Ishikawa (cell line): Measurements from ENCODE around the gene ATP6V0E2.

Experiments
- CEBPB ChIP-seq: IDR thresholded peaks from 2 replicates; pipeline ENCODE4 v1.6.1; 2012
- CREB1 ChIP-seq: IDR thresholded peaks from 2 replicates; pipeline ENCODE4 v1.6.1; 2012; ENCODE audit warnings: low read depth
- EGR1 ChIP-seq: IDR thresholded peaks from 2 replicates; pipeline ENCODE4 v1.6.1; 2012
- EP300 ChIP-seq: IDR thresholded peaks from 2 replicates; pipeline ENCODE4 v1.6.1; 2012; ENCODE audit warnings: borderline replicate concordance
- FOXM1 ChIP-seq: IDR thresholded peaks from 2 replicates; pipeline ENCODE4 v1.6.1; 2012; ENCODE audit warnings: low read depth, borderline replicate concordance
- MAX ChIP-seq: IDR thresholded peaks from 2 replicates; pipeline ENCODE4 v1.6.1; 2012
- NFIC ChIP-seq: IDR thresholded peaks from 2 replicates; pipeline ENCODE4 v1.6.1; 2012
- RAD21 ChIP-seq: IDR thresholded peaks from 2 replicates; pipeline ENCODE4 v1.6.1; 2012; ENCODE audit warnings: low read depth
- TAF1 ChIP-seq: IDR thresholded peaks from 2 replicates; pipeline ENCODE4 v1.6.1; 2012; ENCODE audit warnings: low read depth, mild to moderate bottlenecking
- TCF12 ChIP-seq: IDR thresholded peaks from 2 replicates; pipeline ENCODE4 v1.6.1; 2012; ENCODE audit warnings: low read depth
- TEAD4 ChIP-seq: IDR thresholded peaks from 2 replicates; pipeline ENCODE4 v1.6.1; 2012
- YY1 ChIP-seq: IDR thresholded peaks from 2 replicates; pipeline ENCODE4 v1.6.1; 2012; ENCODE audit warnings: low read depth
- ZBTB7A ChIP-seq: IDR thresholded peaks from 2 replicates; pipeline ENCODE4 v1.6.1; 2012; ENCODE audit warnings: low read depth
- TF ChIP-seq, protein P1 (sequence below): IDR thresholded peaks from 2 replicates; pipeline ENCODE4 v1.6.1; 2012; ENCODE audit warnings: low read depth, mild to moderate bottlenecking
- TF ChIP-seq, protein P2 (sequence below): IDR thresholded peaks from 2 replicates; pipeline ENCODE4 v1.6.1; 2012

The ATP6V0E2 gene

DNA sequence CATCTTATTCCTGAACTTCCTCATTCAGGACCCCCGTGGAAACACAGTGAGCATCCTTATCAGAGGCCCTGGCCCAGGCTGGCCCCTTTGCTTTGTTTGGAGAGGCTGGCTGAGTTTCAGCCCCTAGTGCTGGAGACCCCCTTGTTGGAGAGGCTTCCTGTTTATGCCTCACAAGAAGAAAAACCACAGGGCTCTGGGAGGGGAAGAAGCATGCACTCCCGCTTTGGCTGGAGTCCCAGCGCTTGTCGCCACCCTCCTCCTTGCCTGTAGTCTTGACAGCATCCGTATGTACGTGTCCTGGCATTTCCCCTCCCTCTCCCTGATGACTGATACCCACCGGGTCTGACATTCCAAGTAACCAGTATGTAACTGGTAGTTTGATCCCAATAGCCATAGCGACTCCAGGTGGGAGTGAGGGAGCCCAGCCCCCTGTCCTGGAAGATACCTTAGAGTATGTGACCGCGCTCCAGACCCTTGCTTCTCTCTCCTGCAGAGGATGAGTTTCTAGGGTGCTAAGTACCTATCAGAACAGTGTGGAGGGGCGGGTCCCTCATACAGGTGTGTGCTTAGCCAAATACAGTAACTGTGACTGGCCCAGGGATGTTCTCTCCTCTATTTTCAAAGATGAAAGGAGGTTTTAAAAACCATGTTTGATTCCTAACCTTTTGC lies 6.9 kb upstream of the ATP6V0E2 start:
- no peak for TF ChIP-seq TCF12
- no peak for TF ChIP-seq CREB1
- no peak for TF ChIP-seq CEBPB
- TF ChIP-seq TAF1 = no peak

DNA sequence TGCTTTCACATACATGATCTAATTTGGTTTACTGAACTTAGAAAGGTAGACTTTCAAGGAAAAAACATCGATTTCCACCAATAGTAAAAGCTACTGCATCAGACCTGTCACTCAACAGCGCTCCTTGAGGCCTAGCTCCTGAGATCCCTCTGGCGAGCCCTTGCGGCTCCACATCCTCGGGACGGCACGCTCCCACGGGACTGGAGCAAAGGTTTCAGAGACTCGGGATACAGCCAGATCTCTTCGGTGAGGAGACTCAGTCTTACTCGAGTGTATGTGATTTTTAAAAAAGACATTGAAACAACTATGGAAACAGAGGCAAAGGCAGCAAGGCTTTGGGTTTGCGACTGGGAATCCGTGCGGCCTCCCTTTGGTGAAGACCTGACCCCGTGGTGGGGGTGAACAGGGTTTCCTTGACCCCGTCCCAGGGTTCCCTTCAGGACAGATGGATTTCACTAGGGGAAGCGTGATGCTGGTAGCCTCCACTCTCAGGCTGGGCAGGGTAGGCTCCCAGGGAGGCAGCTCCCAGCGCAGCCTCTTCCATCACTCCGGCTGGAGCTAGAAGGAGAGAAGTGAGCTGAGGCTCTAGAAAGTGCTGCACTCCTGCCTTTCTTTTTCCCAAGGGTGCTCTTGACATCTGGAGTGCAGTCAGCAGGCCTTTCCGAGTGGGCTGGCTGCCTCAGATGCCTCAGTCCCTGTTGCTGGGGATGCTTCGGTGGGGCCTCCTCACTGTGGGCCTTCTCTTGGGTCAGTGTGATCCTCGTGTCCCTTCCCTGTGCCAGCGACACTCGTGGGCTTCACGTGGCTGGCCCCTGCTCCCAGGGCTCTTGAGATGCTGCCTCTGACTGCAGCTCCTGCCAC lies 5.8 kb upstream of the ATP6V0E2 start:
- TF ChIP-seq ZBTB7A (no peak), EP300 (no peak), FOXM1 (no peak), RAD21 (no peak), YY1 (no peak), EGR1 (no peak), CREB1 (no peak)
- TF ChIP-seq, protein P1, sequence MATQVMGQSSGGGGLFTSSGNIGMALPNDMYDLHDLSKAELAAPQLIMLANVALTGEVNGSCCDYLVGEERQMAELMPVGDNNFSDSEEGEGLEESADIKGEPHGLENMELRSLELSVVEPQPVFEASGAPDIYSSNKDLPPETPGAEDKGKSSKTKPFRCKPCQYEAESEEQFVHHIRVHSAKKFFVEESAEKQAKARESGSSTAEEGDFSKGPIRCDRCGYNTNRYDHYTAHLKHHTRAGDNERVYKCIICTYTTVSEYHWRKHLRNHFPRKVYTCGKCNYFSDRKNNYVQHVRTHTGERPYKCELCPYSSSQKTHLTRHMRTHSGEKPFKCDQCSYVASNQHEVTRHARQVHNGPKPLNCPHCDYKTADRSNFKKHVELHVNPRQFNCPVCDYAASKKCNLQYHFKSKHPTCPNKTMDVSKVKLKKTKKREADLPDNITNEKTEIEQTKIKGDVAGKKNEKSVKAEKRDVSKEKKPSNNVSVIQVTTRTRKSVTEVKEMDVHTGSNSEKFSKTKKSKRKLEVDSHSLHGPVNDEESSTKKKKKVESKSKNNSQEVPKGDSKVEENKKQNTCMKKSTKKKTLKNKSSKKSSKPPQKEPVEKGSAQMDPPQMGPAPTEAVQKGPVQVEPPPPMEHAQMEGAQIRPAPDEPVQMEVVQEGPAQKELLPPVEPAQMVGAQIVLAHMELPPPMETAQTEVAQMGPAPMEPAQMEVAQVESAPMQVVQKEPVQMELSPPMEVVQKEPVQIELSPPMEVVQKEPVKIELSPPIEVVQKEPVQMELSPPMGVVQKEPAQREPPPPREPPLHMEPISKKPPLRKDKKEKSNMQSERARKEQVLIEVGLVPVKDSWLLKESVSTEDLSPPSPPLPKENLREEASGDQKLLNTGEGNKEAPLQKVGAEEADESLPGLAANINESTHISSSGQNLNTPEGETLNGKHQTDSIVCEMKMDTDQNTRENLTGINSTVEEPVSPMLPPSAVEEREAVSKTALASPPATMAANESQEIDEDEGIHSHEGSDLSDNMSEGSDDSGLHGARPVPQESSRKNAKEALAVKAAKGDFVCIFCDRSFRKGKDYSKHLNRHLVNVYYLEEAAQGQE = no peak
- TF ChIP-seq, protein P2, sequence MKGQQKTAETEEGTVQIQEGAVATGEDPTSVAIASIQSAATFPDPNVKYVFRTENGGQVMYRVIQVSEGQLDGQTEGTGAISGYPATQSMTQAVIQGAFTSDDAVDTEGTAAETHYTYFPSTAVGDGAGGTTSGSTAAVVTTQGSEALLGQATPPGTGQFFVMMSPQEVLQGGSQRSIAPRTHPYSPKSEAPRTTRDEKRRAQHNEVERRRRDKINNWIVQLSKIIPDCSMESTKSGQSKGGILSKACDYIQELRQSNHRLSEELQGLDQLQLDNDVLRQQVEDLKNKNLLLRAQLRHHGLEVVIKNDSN = no peak

GRCh38 chr7:149868623-149869290 lies 5.0 kb upstream of the ATP6V0E2 start:
- TF ChIP-seq NFIC (no peak), YY1 (no peak), ZBTB7A (no peak), TAF1 (no peak), MAX (no peak), FOXM1 (no peak), CREB1 (no peak), RAD21 (no peak), TCF12 (no peak), CEBPB (no peak), EP300 (no peak), EGR1 (no peak), TEAD4 (no peak)
- TF ChIP-seq, protein P2 = no peak
- TF ChIP-seq, protein P1 = no peak

DNA sequence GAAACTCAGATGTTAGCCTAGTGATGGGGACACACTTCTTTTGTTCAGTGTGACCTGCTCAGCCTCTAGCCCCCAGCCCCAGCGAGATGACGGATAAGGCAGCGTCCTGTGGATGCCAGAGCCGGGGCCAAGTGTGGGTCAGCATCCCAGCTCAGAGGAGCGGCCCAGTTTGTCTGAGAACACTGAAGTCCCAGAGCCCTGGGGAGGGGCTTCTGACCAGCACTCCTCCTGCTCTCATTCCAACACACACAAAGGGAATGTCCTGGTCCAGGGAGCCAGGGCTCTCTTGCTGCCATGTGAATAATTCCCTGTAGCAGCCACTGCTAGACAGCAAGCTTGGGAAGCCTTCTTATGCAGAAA lies 4.5 kb upstream of the ATP6V0E2 start:
- no peak for TF ChIP-seq CEBPB
- no peak for TF ChIP-seq ZBTB7A
- no peak for TF ChIP-seq TCF12
- TF ChIP-seq TEAD4 = no peak
- TF ChIP-seq MAX = no peak
- no peak for TF ChIP-seq CREB1
- TF ChIP-seq RAD21 = no peak
- TF ChIP-seq EGR1 = no peak
- TF ChIP-seq EP300 = no peak
- TF ChIP-seq, protein P1 = no peak
- no peak for TF ChIP-seq NFIC
- no peak for TF ChIP-seq TAF1
- TF ChIP-seq YY1 = no peak
- TF ChIP-seq, protein P2 = no peak
- TF ChIP-seq FOXM1 = no peak
